Karpas-422 (cell line): ENCODE measurements around the gene GPN2. TPM values are rescaled to one million over a fixed set of nuclear protein-coding genes. Genes with fewer than 3 reads are reported as not detected.
"Not testable (repeated sequence)": the region's sequence is repeated elsewhere in the genome, so short reads cannot be mapped to it uniquely, and the experiment has no call there.

Experiments used
- DNase-seq: peaks from one replicate; pipeline ENCODE4 v3.0.0-alpha.2; 2015
- H2AFZ ChIP-seq: fragments of 200-600 bp; sonication (generic); 2 replicates; pipeline ENCODE4 v1.6.1; 2014; ENCODE audit warnings: antibody characterized with exemption, low read length, mixed read lengths
- H3K27ac ChIP-seq: fragments of 200-600 bp; sonication (generic); 2 replicates; pipeline ENCODE4 v1.5.1; 2014; ENCODE audit warnings: mild to moderate bottlenecking, low read length, moderate library complexity
- H3K27me3 ChIP-seq: fragments of 200-600 bp; sonication (generic); 2 replicates; pipeline ENCODE4 v1.6.1; 2014; ENCODE audit warnings: low read length, mixed read lengths
- H3K36me3 ChIP-seq: fragments of 200-600 bp; sonication (generic); 2 replicates; pipeline ENCODE4 v1.6.1; 2014; ENCODE audit warnings: low read length, mixed read lengths; ENCODE audit not compliant: insufficient read depth
- H3K4me1 ChIP-seq: fragments of 200-600 bp; sonication (generic); 2 replicates; pipeline ENCODE4 v1.6.1; 2014; ENCODE audit warnings: mild to moderate bottlenecking, low read length, mixed read lengths
- H3K4me2 ChIP-seq: fragments of 200-600 bp; sonication (generic); 2 replicates; pipeline ENCODE4 v1.6.1; 2014; ENCODE audit warnings: low read length, low read depth, mild to moderate bottlenecking; ENCODE audit not compliant: poor library complexity, severe bottlenecking
- H3K4me3 ChIP-seq: fragments of 200-600 bp; sonication (generic); 2 replicates; pipeline ENCODE4 v1.5.1; 2014; ENCODE audit warnings: mild to moderate bottlenecking, antibody characterized with exemption, low read length, mixed read lengths
- H3K79me2 ChIP-seq: fragments of 200-600 bp; sonication (generic); 2 replicates; pipeline ENCODE4 v1.6.1; 2014; ENCODE audit warnings: mild to moderate bottlenecking, low read length, mixed read lengths
- H3K9ac ChIP-seq: fragments of 200-600 bp; sonication (generic); 2 replicates; pipeline ENCODE4 v1.6.0; 2014; ENCODE audit warnings: low read length
- H3K9me2 ChIP-seq: fragments of 200-600 bp; sonication (generic), shearing (Covaris generic); replicated peaks from 2 replicates; pipeline ENCODE4 v1.6.0; 2014; ENCODE audit warnings: mild to moderate bottlenecking, low read length, moderate library complexity; ENCODE audit not compliant: insufficient read depth
- H3K9me3 ChIP-seq: fragments of 300-700, 200-600 bp; sonication (generic); 2 replicates; pipeline ENCODE4 v1.6.1; 2014; ENCODE audit warnings: low read length, mixed read lengths
- H4K20me1 ChIP-seq: fragments of 200-600 bp; sonication (generic); 2 replicates; pipeline ENCODE4 v1.6.1; 2014; ENCODE audit warnings: mild to moderate bottlenecking, antibody characterized with exemption, low read length, low read depth; ENCODE audit not compliant: insufficient read depth
- total RNA-seq: library from RNA; depleted of rRNA; stranded (reverse); fragments of >200 nt; shearing (Covaris generic); gene quantifications from 2 replicates; pipeline ENCODE4 v1.2.3, GENCODE V29; 2014; ENCODE audit warnings: low replicate concordance

The GPN2 gene
- total RNA-seq, 1 experiment from 2014 or later: 33.3 TPM

DNA sequence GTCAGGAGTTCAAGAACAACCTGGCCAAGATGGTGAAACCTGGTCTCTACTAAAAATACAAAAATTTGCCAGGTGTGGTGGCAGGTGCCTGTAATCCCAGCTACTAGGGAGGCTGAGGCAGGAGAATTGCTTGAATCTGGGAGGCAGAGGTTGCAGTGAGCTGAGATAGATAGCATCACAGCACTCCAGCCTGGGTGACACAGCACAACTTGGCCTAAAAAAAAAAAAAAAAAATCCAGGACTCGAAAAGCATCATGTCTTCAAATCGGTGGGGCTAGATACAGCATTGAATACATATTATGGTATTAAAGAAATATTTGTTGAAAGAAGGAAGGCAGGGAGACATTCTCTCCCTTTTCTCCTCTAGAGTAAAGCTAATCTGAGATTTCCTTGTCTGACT lies 17.0 kb downstream of the GPN2 start:
- not testable (repeated sequence) for H2AFZ ChIP-seq, H3K4me2 ChIP-seq, H3K4me1 ChIP-seq

DNA sequence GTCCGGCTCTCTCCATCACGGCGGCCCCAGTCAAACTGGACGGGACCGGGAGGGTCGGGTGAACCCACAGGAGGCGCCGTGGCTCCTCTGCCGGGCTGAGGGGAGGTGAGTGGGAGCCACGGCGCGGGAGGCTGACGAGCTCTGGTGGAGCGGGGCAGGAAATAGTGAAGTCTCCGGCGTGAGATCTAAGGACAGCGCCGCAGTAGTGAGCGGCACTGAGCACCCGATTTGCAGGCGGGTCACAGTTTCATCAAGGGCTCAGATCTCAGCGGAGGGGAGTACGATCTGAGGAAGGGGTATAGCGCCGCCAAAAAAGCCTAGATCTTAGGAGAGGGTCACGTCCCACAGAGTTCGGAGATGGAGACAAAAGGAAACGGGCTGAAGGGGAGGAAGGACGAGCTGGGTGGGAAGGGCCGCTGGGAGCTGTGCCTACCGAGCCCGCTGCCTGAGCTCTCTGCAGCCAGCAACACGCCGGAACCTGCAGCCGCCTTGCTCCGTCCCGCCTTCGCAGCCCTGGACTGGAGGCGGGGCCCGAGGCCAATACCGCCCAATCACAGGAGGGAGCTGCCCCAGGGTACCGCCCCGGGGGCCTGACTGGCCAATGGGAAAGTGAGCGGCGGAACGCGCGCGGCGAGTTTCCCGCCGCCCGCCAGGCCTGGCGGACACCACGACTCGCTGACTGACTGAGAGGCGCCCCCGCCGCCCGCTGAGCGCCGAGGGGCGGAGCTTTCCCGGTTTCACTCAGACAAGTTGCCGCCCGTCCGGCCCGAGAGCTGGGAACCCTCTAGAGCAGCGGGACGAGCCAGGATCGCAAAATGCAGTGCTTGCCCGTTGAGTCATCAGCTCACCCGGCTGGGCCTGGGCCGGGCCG lies 25.2 kb downstream of the GPN2 start:
- Histone ChIP-seq H3K4me2 (peak overlapping the region; percentile 91), H2AFZ (peak overlapping the region; percentile 86; the same call in 1 of the 2 replicates), H3K9me3 (no peaks in the 10 kb centered on the region), H3K27ac (peak overlapping the region; percentile 92), H3K27me3 (no peaks in the 10 kb centered on the region), H3K79me2 (no peaks in the 10 kb centered on the region), H3K4me1 (peaks cover 26% of the 10 kb centered on the region), H3K4me3 (peak overlapping the region; percentile 84), H3K36me3 (no peaks in the 10 kb centered on the region), H3K9ac (peak overlapping the region; percentile 97), H3K9me2 (no peaks in the 10 kb centered on the region), H4K20me1 (no peaks in the 10 kb centered on the region)
- DNase-seq: peak; percentile 98

More for the DNA sequence above, 17.0 kb downstream of the GPN2 start:
- not testable (repeated sequence) for H3K27me3 ChIP-seq, H3K79me2 ChIP-seq, H4K20me1 ChIP-seq, H3K4me3 ChIP-seq, H3K9me3 ChIP-seq, DNase-seq, H3K36me3 ChIP-seq, H3K9me2 ChIP-seq, H3K27ac ChIP-seq, H3K9ac ChIP-seq

DNA sequence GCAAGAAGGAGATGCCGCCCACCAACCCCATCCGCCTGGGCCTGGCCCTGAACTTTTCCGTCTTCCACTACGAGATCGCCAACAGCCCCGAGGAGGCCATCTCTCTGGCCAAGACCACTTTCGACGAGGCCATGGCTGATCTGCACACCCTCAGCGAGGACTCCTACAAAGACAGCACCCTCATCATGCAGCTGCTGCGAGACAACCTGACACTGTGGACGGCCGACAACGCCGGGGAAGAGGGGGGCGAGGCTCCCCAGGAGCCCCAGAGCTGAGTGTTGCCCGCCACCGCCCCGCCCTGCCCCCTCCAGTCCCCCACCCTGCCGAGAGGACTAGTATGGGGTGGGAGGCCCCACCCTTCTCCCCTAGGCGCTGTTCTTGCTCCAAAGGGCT lies 26.4 kb downstream of the GPN2 start:
- no peak overlapping the region for H3K27ac ChIP-seq
- peak overlapping the region; percentile 84 for H3K4me3 ChIP-seq
- H3K9me2 ChIP-seq: no peaks in the 10 kb centered on the region
- no peak overlapping the region for H2AFZ ChIP-seq
- no peaks in the 10 kb centered on the region for H3K27me3 ChIP-seq
- H4K20me1 ChIP-seq: no peaks in the 10 kb centered on the region
- no peak for DNase-seq
- H3K9ac ChIP-seq: peak overlapping the region; percentile 88
- H3K4me1 ChIP-seq: peaks cover 26% of the 10 kb centered on the region
- H3K4me2 ChIP-seq: peak overlapping the region; percentile 91
- no peaks in the 10 kb centered on the region for H3K36me3 ChIP-seq
- H3K79me2 ChIP-seq: no peaks in the 10 kb centered on the region
- H3K9me3 ChIP-seq: no peaks in the 10 kb centered on the region

DNA sequence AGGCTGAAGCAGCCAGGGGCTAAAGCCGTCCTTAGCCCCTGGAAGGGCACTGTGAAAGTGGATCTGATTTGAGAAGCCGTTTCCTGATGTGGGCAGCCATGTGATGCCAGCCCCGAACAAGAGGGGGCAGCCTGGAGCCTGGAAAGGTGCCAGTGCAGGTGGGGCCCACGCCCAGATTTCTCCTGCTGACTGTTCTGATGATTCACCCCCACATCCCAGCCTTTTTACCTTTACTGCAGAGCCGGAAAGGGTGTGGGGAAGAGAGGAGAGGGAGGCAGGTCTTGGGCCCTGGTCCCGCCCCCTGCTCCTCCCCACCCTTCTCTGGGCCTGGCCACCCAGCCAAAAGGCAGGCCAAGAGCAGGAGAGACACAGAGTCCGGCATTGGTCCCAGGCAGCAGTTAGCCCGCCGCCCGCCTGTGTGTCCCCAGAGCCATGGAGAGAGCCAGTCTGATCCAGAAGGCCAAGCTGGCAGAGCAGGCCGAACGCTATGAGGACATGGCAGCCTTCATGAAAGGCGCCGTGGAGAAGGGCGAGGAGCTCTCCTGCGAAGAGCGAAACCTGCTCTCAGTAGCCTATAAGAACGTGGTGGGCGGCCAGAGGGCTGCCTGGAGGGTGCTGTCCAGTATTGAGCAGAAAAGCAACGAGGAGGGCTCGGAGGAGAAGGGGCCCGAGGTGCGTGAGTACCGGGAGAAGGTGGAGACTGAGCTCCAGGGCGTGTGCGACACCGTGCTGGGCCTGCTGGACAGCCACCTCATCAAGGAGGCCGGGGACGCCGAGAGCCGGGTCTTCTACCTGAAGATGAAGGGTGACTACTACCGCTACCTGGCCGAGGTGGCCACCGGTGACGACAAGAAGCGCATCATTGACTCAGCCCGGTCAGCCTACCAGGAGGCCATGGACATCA lies 27.1 kb downstream of the GPN2 start, which contains the start of gene SFN:
TSS of gene SFN (plus strand) at position 369 of the 904 bp plus-strand sequence. CDS start at position 433, 64 bp downstream.
- no peaks in the 10 kb centered on the region for H3K9me3 ChIP-seq
- H3K27ac ChIP-seq: 0 out of 2 replicates have a peak within 1 kb of the TSS, but pooled peaks have one; percentile 80
- H3K36me3 ChIP-seq: no peaks in the 10 kb centered on the region
- peak within 1 kb of the TSS; percentile 84 for H3K4me3 ChIP-seq
- H3K4me2 ChIP-seq: peak within 1 kb of the TSS; percentile 91
- peak; percentile 86 for DNase-seq
- H2AFZ ChIP-seq: 0 out of 2 replicates have a peak within 1 kb of the TSS, but pooled peaks have one; percentile 37
- H3K27me3 ChIP-seq: no peaks in the 10 kb centered on the region
- H4K20me1 ChIP-seq: no peaks in the 10 kb centered on the region
- H3K4me1 ChIP-seq: peaks cover 26% of the 10 kb centered on the region
- no peaks in the 10 kb centered on the region for H3K79me2 ChIP-seq
- H3K9ac ChIP-seq: peak within 1 kb of the TSS; percentile 88
- H3K9me2 ChIP-seq: no peaks in the 10 kb centered on the region

DNA sequence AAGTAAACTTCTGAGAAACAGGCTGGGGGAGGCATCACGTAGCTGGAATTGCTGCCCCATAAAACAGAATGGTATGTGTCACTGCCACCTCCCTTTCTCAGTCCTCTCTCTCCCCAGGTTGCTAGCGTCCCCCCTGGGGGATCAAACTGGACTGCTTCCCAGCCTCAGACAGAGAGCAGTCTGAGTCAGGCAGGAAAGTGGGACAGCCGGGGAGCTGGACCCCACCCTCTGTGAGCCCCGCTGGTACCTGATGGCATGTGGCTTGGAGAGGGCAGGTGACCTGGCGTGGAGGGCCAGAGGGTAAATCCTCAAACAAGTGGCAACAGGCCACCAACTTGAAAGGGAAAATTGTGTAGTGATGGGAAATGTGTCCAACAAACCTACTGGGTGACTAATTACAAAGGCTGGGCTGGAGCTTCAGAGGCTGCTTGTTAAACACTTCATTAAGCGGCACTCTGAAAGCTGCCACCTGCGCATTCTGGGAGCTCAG lies 28.1 kb downstream of the GPN2 start:
- no peak for DNase-seq
- Histone ChIP-seq H2AFZ (no peak overlapping the region), H3K27ac (no peak overlapping the region), H3K9me3 (no peaks in the 10 kb centered on the region), H3K4me3 (no peak overlapping the region), H3K9me2 (no peaks in the 10 kb centered on the region), H3K79me2 (no peaks in the 10 kb centered on the region), H3K9ac (no peak overlapping the region), H3K27me3 (no peaks in the 10 kb centered on the region), H3K36me3 (no peaks in the 10 kb centered on the region), H3K4me2 (no peak overlapping the region), H3K4me1 (peaks cover 26% of the 10 kb centered on the region), H4K20me1 (no peaks in the 10 kb centered on the region)

DNA sequence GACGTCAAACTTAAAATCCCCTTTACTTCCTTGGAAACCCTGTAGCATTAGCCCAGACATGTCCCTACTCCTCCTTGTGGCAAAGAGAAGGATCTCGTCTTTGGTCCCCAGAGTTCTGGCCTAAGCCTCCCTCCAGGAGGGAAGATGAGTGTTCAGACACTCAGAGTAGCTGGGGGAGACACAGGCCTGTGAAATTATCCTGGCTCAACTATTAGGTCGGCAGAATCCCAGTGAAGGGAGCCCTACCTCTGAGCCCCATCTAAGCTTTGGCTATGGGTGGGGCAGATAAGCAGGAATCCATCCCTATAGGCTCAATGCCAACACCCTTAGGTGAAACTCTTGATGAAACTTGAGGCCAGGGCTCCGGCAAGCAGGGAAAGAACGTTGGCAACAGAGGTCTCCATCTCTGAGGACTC lies 28.8 kb downstream of the GPN2 start:
- H3K27ac ChIP-seq: no peak overlapping the region
- no peaks in the 10 kb centered on the region for H3K27me3 ChIP-seq
- peaks cover 26% of the 10 kb centered on the region for H3K4me1 ChIP-seq
- no peak for DNase-seq
- no peaks in the 10 kb centered on the region for H3K9me2 ChIP-seq
- no peaks in the 10 kb centered on the region for H4K20me1 ChIP-seq
- no peaks in the 10 kb centered on the region for H3K36me3 ChIP-seq
- H3K4me2 ChIP-seq: no peak overlapping the region
- H3K4me3 ChIP-seq: no peak overlapping the region
- H2AFZ ChIP-seq: no peak overlapping the region
- H3K9ac ChIP-seq: no peak overlapping the region
- no peaks in the 10 kb centered on the region for H3K9me3 ChIP-seq
- H3K79me2 ChIP-seq: no peaks in the 10 kb centered on the region

DNA sequence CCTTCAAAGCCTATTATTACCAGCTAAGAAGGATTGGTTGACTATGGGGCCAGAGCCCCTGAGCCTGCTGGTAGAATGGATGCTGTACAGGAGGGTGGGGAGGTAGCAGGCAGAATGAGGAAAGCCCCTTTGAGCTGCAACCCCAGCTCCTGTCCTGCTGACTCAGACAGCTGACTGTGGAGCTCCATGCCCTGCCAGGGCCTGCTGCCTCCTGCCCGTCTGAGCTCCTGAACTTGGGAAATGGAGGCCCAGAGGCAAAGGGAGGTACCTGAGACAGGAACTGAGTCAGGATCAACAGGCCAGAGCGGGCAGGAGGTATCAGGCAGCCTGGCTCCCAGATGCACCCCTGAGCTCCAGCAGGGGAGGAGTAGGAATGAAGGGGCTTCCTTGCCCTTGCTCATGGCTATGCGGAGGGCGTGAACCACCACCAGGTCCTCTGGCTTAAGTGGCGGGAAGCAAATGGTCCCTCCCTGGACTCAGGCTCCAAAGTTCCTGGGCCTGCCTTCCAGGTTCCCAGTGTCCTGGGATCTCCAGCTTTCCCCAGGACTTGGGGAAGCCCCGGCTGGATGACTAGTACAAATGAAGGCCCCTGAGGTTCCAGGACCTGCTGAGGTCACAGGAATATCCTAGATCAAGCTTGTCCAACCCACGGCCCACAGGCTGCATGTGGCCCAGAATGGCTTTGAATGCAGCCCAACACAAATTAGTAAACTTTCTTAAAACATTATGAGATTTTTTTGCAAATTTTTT lies 31.0 kb downstream of the GPN2 start:
- Histone ChIP-seq H3K9ac (no peak overlapping the region), H3K4me3 (no peak overlapping the region), H3K79me2 (no peaks in the 10 kb centered on the region), H4K20me1 (no peaks in the 10 kb centered on the region), H3K9me2 (no peaks in the 10 kb centered on the region), H3K36me3 (no peaks in the 10 kb centered on the region), H3K4me1 (peaks cover 15% of the 10 kb centered on the region), H2AFZ (no peak overlapping the region), H3K9me3 (no peaks in the 10 kb centered on the region), H3K27me3 (no peaks in the 10 kb centered on the region), H3K4me2 (no peak overlapping the region), H3K27ac (no peak overlapping the region)
- no peak for DNase-seq
